Measurements from ENCODE around the gene ZNF486.
"Not testable (repeated sequence)": the region's sequence is repeated elsewhere in the genome, so short reads cannot be mapped to it uniquely, and the experiment has no call there.

The ZNF486 gene
- long read RNA-seq, donor 1, transcript ZNF486-201 (4 exons, 3,837 nt) = major isoform, 6 of 6 reads
- long read RNA-seq, donor 1, partial matches to known transcripts = 0 of 6 reads
- long read RNA-seq, donor 1, other reads (novel, unspliced or antisense) = 0 of 6 reads
- long read RNA-seq, donor 2, transcript ZNF486-201 (4 exons, 3,837 nt) = major isoform, 5 of 5 reads
- long read RNA-seq, donor 2, partial matches to known transcripts = 0 of 5 reads
- long read RNA-seq, donor 2, other reads (novel, unspliced or antisense) = 0 of 5 reads
- long read RNA-seq, donor 3, partial matches to known transcripts = 0 of 2 reads
- long read RNA-seq, donor 3, other reads (novel, unspliced or antisense) = 0 of 2 reads
- long read RNA-seq, donor 4, transcript ZNF486-201 (4 exons, 3,837 nt) = major isoform, 5 of 5 reads
- long read RNA-seq, donor 4, partial matches to known transcripts = 0 of 5 reads
- long read RNA-seq, donor 4, other reads (novel, unspliced or antisense) = 0 of 5 reads
- long read RNA-seq, donor 5, transcript ZNF486-201 (4 exons, 3,837 nt) = major isoform, 5 of 13 reads
- long read RNA-seq, donor 5, partial matches to known transcripts = 0 of 13 reads
- long read RNA-seq, donor 5, other reads (novel, unspliced or antisense) = 7 of 13 reads
- long read RNA-seq, donor 6, partial matches to known transcripts = 0 of 4 reads
- long read RNA-seq, donor 6, other reads (novel, unspliced or antisense) = 0 of 4 reads
- long read RNA-seq, donor 7 = 0 reads
- long read RNA-seq, donor 8, transcript ZNF486-201 (4 exons, 3,837 nt) = major isoform, 5 of 5 reads
- long read RNA-seq, donor 8, partial matches to known transcripts = 0 of 5 reads
- long read RNA-seq, donor 8, other reads (novel, unspliced or antisense) = 0 of 5 reads

DNA sequence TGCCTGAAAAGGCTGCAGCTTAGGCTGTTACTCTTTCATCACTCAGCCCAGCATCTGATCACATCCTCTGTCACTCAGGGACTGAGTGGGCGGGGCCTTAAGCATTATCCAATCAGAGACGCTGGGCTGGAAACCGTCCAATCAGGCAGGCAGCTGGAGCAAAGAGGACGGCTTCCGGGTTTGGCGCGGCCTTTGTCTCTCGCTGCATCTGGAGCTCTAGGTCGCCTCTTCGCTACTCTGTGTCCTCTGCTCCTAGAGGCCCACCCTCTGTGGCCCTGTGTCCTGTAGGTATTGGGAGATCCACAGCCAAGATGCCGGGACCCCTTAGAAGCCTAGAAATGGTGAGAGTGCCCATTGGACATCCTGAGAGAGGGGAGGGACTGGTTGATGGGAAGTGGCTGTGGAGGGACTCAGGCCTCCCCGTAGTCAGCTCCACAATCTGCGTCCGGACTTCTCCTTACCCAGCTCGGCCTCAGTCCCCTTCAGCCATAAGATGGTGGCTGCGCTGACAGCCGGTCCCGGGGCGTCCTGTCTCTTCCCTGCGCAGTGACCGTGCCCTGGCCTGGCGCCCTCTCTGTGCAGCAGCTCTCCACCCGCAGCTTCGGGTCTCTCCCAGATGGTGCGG lies at the start of gene ZNF486:
Gene ZNF486, plus strand, starts transcription at position 195 of the 625 bp plus-strand sequence. Its CDS starts 117 bp downstream, at position 312.
- DNase-seq = peak; percentile 92

DNA sequence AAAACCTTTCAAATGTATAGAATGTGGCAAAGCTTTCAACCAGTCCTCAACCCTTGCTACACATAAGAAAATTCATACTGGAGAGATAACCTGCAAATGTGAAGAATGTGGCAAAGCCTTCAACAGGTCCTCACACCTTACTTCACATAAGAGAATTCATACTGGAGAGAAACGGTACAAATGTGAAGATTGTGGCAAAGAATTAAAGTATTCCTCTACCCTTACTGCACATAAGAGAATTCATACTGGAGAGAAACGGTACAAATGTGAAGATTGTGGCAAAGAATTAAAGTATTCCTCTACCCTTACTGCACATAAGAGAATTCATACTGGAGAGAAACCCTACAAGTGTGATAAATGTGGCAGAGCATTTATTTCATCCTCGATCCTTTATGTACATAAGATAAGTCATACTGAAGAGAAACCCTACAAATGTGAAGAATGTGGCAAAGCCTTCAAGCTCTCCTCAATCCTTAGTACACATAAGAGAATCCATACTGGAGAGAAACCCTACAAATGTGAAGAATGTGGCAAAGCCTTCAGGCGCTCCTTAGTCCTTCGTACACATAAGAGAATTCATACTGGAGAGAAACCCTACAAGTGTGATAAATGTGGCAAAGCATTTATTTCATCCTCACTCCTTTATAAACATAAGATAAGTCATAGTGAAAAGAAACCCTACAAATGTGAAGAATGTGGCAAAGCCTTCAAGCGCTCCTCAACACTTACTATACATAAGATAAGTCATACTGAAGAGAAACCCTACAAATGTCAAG lies 48.8 kb upstream of the ZNF486 start:
- not testable (repeated sequence) for DNase-seq

DNA sequence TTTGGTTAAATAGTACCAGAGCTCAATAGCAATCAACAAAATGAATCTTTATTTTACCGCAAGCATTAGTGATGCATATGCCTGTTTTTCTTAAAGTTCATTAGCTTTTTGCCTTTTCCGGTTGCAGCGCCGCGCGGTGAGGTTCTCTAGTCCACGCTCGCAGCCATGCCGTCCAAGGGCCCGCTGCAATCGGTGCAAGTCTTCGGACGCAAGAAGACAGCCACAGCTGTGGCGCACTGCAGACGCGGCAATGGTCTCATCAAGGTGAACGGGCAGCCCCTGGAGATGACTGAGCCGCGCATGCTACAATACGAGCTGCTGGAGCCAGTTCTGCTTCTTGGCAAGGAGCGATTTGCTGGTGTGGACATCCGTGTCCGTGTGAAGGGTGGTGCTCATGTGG lies 42.1 kb upstream of the ZNF486 start:
- no peak for DNase-seq

DNA sequence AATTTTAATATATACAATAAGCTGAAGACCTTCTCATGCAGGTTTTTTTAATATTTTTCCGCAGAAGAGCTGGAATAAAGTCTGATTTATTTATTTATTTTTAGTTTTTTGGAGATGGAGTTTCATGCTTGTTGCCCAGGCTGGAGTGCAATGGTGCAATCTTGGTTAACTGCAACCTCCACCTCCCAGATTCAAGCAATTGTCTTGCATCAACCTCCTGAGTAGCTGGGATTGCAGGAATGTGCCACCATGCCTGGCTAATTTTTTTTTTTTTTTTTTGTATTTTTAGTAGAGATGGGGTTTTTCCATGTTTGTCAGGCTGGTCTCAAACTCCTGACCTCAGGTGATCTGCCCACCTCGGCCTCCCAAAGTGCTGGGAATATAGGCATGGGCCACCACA lies 34.1 kb upstream of the ZNF486 start:
- DNase-seq = not testable (repeated sequence)

DNA sequence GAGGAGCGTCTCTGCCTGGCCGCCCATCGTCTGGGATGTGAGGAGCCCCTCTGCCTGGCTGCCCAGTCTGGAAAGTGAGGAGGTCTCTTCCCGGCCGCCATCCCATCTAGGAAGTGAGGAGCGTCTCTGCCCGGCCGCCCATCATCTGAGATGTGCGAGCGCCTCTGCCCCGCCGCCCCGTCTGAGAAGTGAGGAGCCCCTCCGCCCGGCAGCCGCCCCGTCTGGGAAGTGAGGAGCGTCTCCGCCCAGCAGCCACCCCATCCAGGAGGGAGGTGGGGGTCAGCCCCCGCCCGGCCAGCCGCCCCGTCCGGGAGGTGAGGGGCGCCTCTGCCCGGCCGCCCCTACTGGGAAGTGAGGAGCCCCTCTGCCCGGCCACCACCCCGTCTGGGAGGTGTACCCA lies 29.3 kb upstream of the ZNF486 start:
- DNase-seq = not testable (repeated sequence)

DNA sequence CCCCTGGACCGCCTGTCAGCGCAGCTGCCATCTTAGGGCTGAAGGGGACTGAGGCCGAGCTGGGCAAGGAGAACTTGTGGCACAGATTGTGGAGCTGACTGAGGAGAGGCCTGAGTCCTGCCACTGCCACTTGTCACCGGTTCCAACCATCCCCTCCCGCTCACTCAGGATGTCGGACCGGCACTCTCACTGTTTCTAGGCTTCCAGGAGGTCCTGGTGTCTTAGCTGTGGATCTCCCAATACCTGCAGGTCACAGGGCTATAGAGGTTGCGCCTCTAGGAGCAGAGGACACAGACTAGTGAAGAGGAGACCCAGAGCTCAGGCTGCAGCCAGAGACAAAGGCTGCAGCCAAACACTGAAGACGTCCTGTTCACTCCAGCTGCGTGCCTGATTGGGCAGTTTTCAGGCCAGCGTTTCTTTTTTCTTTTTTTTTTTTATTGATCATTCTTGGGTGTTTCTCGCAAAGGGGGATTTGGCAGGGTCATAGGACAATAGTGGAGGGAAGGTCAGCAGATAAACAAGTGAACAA lies 15.3 kb upstream of the ZNF486 start:
- DNase-seq = no peak

DNA sequence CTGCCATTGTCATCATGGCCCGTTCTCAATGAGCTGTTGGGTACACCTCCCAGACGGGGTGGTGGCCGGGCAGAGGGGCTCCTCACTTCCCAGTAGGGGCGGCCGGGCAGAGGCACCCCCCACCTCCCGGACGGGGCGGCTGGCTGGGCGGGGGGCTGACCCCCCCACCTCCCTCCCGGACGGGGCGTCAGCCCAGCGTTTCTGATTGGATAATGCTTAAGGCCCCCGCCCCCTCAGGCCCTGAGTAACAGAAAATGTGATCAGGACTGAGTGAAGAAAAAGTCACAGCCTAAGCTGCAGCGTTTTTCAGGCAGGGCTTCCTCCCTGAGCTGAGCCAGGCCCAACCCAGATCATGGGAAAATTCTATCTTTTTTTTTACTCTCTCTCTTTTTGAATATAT lies 14.5 kb upstream of the ZNF486 start:
- not testable (repeated sequence) for DNase-seq

DNA sequence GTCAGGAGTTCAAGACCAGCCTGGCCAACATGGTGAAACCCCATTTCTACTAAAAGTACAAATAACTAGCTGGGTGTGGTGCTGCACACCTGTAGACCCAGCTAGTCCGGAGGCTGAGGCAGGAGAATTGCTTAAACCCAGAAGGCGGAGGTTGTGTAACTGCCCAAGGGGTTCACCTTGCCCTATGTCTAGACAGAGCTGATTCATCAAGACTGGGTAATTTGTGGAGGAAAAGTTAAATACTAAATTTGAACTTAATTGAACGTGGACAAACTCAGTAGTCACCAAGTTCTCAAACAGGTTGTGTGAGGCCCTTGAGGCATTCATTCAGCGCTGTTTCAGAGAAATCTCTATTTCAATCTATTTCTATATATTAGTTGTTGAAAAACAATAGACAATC lies 13.7 kb upstream of the ZNF486 start:
- no peak for DNase-seq

DNA sequence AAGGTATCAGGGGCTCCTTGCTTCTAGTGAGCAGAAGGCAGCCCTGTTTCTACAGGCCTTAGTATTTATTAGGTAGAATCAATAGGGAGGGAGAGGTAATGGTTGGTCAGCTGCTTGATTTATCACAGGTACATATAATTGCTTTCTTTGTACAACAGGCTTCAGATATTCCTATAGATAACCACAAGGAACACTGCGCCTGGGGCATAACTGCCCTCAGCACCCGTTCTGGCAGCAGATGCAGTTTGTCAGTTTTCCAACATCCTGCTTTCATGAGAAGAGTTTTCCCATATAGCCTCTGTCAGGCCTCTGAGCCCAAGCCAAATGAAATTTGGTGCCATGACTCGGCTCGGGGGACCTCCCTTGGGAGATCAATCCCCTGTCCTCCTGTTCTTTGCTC lies 12.4 kb upstream of the ZNF486 start:
- DNase-seq = no peak

DNA sequence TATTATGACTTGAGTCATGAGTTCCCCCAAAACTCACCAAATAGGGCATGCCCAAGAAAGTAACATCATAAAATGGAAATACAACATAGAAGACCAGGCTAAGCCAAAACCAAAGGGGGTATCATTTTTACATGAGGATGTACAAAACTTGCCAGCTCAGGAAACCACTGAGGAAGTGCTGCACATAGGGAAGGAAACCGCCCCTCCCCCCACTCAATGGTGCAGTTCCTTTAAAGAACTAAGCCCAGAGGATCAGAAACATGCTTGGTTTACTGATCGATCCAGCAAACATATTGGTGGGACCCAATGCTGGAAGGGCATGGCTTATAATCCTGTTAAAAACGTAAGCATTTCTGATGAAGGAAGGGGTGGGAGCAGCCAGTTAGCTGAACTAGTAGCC lies 4.2 kb upstream of the ZNF486 start:
- DNase-seq = no peak

DNA sequence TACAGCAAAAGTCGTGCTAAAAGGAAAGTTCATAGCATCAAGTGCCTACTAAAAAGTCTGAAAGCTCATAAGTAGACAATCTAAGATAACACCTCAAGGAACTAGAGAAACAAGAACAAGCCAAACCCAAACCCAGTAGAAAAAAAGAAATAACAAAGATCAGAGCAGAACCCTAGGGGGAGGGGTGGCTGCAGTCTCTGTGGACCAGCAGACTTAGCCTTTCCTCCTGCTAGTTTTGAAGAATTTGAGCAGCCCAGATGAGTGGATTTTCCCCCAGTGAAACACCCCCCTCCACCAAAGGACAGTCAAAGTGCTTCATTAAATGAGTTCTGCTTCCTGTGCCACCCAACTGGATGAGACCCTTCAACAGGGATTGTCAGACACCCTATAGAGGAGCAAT lies 2.6 kb upstream of the ZNF486 start:
- no peak for DNase-seq

DNA sequence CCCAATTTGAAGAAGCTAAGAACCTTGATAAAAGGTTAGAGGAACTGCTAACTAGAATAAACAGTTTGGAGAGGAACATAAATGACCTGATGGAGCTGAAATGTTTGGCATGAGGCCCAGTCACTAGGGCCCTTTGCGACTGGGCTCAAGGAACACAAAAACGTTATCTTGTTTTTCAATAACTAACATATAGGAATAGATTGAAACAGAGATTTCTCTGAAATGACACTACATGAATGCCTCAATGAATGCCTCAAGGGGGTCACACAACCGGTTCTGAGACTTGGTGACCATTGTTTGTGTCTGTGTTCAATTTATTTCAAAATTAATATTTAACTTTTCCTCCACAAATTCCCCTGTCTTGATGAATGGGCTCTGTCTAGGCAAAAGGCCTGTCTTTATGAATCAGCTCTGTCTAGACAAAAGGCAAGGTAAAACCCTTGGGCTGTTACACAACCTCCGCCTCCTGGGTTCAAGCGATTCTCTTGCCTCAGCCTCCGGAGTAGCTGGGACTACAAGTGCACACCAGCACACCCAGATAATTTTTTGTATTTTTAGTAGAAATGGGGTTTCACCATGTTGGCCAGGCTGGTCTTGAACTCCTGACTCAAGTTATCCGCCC lies 932 bp upstream of the ZNF486 start:
- peak; percentile 16 for DNase-seq

DNA sequence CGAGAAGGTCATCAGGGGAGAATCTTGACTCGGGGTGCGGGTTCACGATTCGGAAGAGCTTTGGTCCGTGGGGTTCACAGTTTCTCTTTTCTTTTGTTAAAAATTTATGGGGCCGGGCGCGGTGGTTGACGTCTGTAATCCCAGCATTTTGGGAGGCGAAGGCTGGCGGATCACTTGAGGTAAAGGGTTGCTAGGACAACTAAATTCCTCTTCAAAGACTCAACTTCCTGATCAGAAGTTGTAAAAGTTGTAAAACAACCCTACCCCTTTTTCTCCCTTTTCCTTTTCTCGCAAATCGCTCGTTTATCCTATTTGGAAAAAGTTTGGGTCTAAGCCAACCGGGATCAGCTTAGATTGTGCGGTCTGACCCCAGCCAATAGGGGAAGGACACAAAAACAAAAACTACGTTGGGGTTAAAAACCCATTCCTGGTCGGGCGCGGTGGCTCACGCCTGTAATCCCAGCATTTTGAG lies 673 bp downstream of the ZNF486 start:
- DNase-seq = no peak

DNA sequence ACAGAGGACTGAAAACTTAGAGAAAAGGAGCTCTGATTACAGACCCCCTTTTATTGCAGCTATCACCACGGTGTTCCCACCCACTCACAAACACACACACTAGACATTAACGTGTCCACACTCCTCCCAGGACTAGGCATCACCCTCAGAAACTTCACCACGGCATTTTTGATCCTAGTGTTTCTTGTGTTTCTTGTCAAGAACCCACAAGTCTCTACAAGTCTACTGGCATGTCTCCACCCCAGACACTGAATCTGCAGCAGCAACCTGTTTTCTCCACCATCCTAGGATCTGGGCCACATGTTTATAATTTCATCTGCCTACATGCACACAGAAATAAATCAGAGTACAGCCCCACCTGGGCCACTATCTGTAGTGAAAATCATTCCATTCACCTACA lies 4.3 kb downstream of the ZNF486 start:
- no peak for DNase-seq

DNA sequence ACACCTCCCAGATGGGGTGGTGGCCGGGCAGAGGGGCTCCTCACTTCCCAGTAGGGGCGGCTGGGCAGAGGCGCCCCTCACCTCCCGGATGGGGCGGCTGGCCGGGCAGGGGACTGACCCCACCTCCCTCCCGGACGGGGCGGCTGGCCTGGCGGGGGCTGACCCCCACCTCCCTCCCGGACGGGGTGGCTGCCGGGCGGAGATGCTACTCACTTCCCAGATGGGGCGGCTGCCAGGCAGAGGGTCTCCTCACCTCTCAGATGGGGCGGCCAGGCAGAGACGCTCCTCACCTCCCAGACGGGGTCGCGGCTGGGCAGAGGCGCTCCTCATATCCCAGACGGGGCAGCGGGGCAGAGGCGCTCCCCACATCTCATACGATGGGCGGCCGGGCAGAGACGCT lies 8.8 kb downstream of the ZNF486 start:
- not testable (repeated sequence) for DNase-seq

DNA sequence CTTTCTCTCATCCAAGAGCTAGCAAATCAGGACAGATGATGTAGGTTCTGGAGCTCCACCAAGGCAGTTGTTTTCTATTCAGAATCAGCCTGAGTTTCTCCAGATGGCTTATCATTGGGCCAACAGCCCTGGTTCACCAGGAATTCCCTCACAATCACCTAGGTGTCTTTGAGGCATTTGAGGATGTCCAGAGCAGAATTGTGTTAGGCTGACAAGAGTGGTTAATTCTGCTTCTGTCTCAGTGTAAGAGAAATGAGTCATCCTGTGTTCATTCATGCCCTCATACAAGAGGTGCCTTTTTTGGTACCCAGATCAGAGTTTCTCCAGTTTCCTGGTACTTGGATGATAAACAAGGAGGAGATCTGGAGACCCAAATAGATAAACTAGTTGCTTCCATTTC lies 12.9 kb downstream of the ZNF486 start:
- DNase-seq = not testable (repeated sequence)

DNA sequence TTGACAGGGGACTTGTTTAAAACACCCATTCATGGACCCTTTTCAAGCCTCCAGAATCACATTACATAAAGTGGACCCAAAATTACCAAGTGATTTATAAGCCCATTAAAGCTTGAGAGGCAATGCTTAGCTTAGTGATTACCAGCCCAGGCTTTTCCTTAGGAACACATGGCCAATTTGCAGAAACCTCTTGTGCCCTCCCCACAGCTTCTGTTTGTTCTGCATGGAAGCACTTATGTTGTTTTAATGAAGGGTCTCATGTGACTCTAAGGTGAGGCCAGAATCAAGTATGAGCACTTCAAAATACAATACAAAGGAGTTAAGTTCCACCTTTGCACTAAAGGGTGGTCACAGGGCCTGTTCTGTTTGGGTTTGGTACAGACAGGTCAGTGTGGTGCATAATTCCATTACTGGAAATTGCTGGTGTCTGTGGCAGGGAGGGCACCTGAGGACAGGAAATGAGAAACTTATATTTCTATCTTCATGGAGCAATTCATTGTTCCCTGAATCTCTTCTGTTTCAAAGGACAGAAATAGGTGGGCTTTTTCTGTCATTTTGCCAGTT lies 15.3 kb downstream of the ZNF486 start:
- peak; percentile 17 for DNase-seq

DNA sequence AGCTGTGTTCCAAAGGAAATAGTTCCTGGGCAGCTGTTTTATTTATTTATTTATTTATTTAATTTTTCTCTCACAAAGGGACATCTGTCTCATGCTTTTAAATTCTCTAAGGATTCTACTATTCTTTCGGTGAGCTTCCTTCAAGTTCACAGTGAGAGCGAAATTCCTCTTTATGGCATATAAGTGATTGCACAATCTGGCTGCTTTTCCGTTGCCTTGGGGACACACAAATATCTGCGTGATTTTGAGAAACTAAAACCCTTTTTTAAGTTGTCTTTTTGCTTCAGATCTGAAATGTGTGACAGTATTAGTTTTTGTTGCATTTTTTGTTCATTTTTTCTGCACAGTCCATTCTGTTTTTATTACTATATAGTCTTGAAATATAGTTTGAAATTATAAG lies 19.2 kb downstream of the ZNF486 start:
- no peak for DNase-seq

DNA sequence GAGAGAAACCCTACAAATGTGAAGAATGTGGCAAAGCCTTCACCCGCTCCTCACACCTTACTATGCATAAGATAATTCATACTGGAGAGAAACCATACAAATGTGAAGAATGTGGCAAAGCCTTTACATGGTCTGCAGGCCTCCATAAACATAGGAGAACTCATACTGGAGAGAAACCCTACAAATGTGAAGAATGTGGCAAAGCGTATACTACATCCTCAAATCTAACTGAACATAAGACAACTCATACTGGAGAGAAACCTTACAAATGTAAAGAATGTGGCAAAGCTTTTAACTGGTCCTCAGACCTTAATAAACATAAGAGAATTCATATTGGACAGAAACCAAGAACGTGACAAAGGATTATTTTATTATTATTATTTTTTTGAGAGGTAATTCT lies 30.7 kb downstream of the ZNF486 start:
- no peak for DNase-seq

DNA sequence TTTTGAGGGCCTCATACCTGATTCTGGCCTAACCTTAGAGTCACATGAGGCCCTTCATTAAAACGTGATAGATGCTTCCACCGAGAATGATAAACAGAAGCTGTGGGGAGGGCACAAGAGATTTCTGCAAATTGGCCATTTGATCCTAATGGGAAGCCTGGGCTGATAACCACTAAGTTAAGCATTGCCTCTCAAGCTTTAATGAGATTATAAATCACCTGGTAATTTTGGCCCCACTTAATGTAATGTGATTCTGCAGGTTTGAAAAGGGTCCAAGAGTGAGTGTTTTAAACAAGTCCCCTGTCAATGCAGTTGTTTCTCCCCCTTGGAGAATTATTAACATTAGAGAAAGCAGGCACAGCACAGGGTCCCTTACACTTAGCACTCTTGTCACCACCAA lies 42.0 kb downstream of the ZNF486 start:
- DNase-seq = no peak

DNA sequence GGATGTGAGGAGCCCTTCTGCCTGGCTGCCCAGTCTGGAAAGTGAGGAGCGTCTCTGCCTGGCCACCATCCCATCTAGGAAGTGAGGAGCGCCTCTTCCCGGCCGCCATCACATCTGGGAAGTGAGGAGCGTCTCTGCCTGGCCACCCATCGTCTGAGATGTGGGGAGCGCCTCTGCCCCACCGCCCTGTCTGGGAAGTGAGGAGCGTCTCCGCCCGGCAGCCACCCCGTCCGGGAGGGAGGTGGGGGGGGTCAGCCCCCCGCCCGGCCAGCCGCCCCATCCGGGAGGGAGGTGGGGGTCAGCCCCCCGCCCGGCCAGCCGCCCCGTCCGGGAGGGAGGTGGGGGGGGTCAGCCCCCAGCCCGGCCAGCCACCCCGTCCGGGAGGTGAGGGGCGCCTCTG lies 47.4 kb downstream of the ZNF486 start:
- DNase-seq = not testable (repeated sequence)

Data from right kidney (tissue), 9 donors.